Endothelial cell of umbilical vein (primary cell): ENCODE data around the gene ENTREP1. TPM values are rescaled to one million over a fixed set of nuclear protein-coding genes. Genes with fewer than 3 reads are reported as not detected.

ENCODE experiments used
- BruUV-seq: library from RNA; stranded (reverse); fragments of 400-500 nt; replicated peaks from 2 replicates; lab custom pipeline; 2021; lab: Mats Ljungman, UMichigan
- CTCF ChIA-PET: fragments of 300-600, 350-600 bp; sonication (Branson Sonifier 250); formaldehyde crosslinking; loops from one replicate; lab custom pipeline; 2021; ENCODE audit warnings: antibody characterized with exemption, inconsistent platforms; lab: Charles Lee
- POLR2A ChIA-PET: fragments of 300-600, 350-600 bp; sonication (Branson Sonifier 250); formaldehyde crosslinking; loops from one replicate; lab custom pipeline; 2021; ENCODE audit warnings: antibody characterized with exemption, inconsistent platforms; lab: Charles Lee
- DNase-seq: peaks from one replicate; pipeline ENCODE4 v3.0.0-alpha.2; 2011; ENCODE audit warnings: low read depth, low spot score
- FAIRE-seq: peaks from 2 replicates; lab custom pipeline; 2011; peaks lifted over from hg19 to GRCh38; lab: Jason Lieb, UNC
- H2AFZ ChIP-seq: 2 replicates; pipeline ENCODE4 v1.6.0; 2012; ENCODE audit warnings: low read depth, low read length, control low read depth, inconsistent platforms
- H3K27ac ChIP-seq: 2 replicates; pipeline ENCODE4 v1.5.1; 2011; ENCODE audit warnings: low read depth, mild to moderate bottlenecking, control low read depth, low read length, moderate library complexity; ENCODE audit not compliant: insufficient read depth
- H3K27me3 ChIP-seq, 2 experiments: 2 replicates each; pipeline versions ENCODE4 v1.6.0 to v1.6.1; 2011; ENCODE audit warnings: low read length in 2 of 2, mixed read lengths in 1 of 2; ENCODE audit not compliant: control insufficient read depth in 2 of 2, insufficient read depth in 2 of 2
- H3K36me3 ChIP-seq, 2 experiments: 2 replicates in 1 of 2; 3 replicates in 1 of 2; pipeline ENCODE4 v1.5.1; 2011; ENCODE audit warnings: low read length in 2 of 2, mild to moderate bottlenecking in 1 of 2, moderate library complexity in 1 of 2; ENCODE audit not compliant: control insufficient read depth in 2 of 2, insufficient read depth in 2 of 2; ENCODE audit errors: extremely low read depth in 1 of 2
- H3K4me1 ChIP-seq: 3 replicates; pipeline ENCODE4 v1.5.1; 2011; ENCODE audit warnings: mild to moderate bottlenecking, low read length; ENCODE audit not compliant: control insufficient read depth, insufficient read depth; ENCODE audit errors: extremely low read depth
- H3K4me2 ChIP-seq: 2 replicates; pipeline ENCODE4 v1.6.1; 2011; ENCODE audit warnings: low read length, control low read depth, mixed read lengths; ENCODE audit not compliant: insufficient read depth
- H3K4me3 ChIP-seq, 3 experiments: fragments of 200-600 bp in 1 of 3; sonication (generic), shearing (Covaris generic) in 1 of 3; replicated peaks in 1 of 3; 2 replicates each; pipeline ENCODE4 v1.5.1; 2011 to 2016; ENCODE audit warnings: control low read depth in 3 of 3, low read length in 3 of 3, mild to moderate bottlenecking in 2 of 3, inconsistent platforms in 1 of 3, low read depth in 1 of 3, moderate library complexity in 1 of 3; ENCODE audit not compliant: insufficient read depth in 1 of 3
- H3K79me2 ChIP-seq: 2 replicates; pipeline ENCODE4 v1.6.0; 2012; ENCODE audit warnings: low read length, inconsistent platforms; ENCODE audit not compliant: control insufficient read depth, insufficient read depth
- H3K9ac ChIP-seq: replicated peaks from 2 replicates; pipeline ENCODE3; 2011; ENCODE audit warnings: low read length, control low read depth; ENCODE audit not compliant: insufficient read depth; ENCODE audit errors: extremely low read depth
- H3K9me1 ChIP-seq: replicated peaks from 3 replicates; pipeline ENCODE4 v1.6.0; 2011; ENCODE audit warnings: mild to moderate bottlenecking, low read length; ENCODE audit not compliant: control insufficient read depth, insufficient read depth; ENCODE audit errors: extremely low read depth
- H3K9me3 ChIP-seq: replicated peaks from 2 replicates; pipeline ENCODE4 v1.5.1; 2012; ENCODE audit warnings: low read length, inconsistent platforms; ENCODE audit not compliant: control insufficient read depth, insufficient read depth
- H4K20me1 ChIP-seq: replicated peaks from 2 replicates; pipeline ENCODE3; 2011; ENCODE audit warnings: mild to moderate bottlenecking, low read length; ENCODE audit not compliant: control insufficient read depth, insufficient read depth; ENCODE audit errors: extremely low read depth
- CTCF ChIP-seq, 2 donors: IDR thresholded peaks; 1 replicate in 1 of 2; 2 replicates in 1 of 2; pipeline ENCODE4 v1.5.1; 2011; ENCODE audit warnings: low read length in 2 of 2, mild to moderate bottlenecking in 2 of 2, moderate library complexity in 2 of 2, control low read depth in 1 of 2, inconsistent platforms in 1 of 2, low read depth in 1 of 2; ENCODE audit not compliant: insufficient read depth in 1 of 2; ENCODE audit errors: extremely low read depth in 1 of 2
- EZH2 ChIP-seq: IDR thresholded peaks from 2 replicates; pipeline ENCODE4 v1.6.1; 2012; ENCODE audit warnings: borderline replicate concordance, low read depth, mild to moderate bottlenecking, moderate library complexity, low read length, inconsistent platforms; ENCODE audit not compliant: severe bottlenecking
- FOS ChIP-seq: IDR thresholded peaks from 2 replicates; pipeline ENCODE4 v1.6.1; 2011; ENCODE audit warnings: mild to moderate bottlenecking, low read length, moderate library complexity, borderline replicate concordance; ENCODE audit not compliant: insufficient read depth
- GATA2 ChIP-seq: IDR thresholded peaks from 2 replicates; pipeline ENCODE4 v1.7.0; 2011; ENCODE audit warnings: low read depth, mild to moderate bottlenecking, moderate library complexity, mixed read lengths, low read length; ENCODE audit not compliant: insufficient read length, insufficient read depth
- JUN ChIP-seq: IDR thresholded peaks from 2 replicates; pipeline ENCODE4 v1.6.1; 2011; ENCODE audit warnings: borderline replicate concordance, low read depth; ENCODE audit not compliant: insufficient read length, insufficient read depth
- MAX ChIP-seq: IDR thresholded peaks from 2 replicates; pipeline ENCODE4 v1.6.1; 2011; ENCODE audit not compliant: insufficient read depth, insufficient read length
- MYC ChIP-seq: IDR thresholded peaks from one replicate; pipeline ENCODE4 v1.6.1; 2011; ENCODE audit warnings: mild to moderate bottlenecking, low read depth, low read length
- POLR2A ChIP-seq: IDR thresholded peaks from 2 replicates; pipeline ENCODE4 v1.6.1; 2012; ENCODE audit warnings: low read depth, mild to moderate bottlenecking, control low read depth, low read length
- POLR2AphosphoS5 ChIP-seq: IDR thresholded peaks from 2 replicates; pipeline ENCODE4 v1.6.1; 2012; ENCODE audit warnings: low read depth, mild to moderate bottlenecking, control low read depth, low read length, moderate library complexity; ENCODE audit not compliant: insufficient read depth
- dilution Hi-C: fragments of 300-500 bp; cut with MboI; formaldehyde crosslinking; loops from one replicate; pipeline ENCODE4 v1.15.0; 2019; ENCODE audit warnings: low sequenced_read_pairs; ENCODE audit not compliant: extremely low pct_ligation_motif_present
- intact Hi-C: fragments of 100-400 bp; cut with micrococcal nuclease; formaldehyde crosslinking; loops from one replicate; pipeline ENCODE4 v1.10.0; 2022
- polyA plus RNA-seq, 4 experiments: library from polyadenylated mRNA; depleted of rRNA in 3 of 4; stranded (reverse) in 3 of 4; unstranded in 1 of 4; fragments of >200 nt; gene quantifications; 2 replicates each; pipeline versions ENCODE4 v1.2.1 to v1.2.3, GENCODE V29; 2011 to 2012; ENCODE audit warnings: missing spikeins in 1 of 4
- total RNA-seq: library from RNA; stranded (reverse); gene quantifications from 2 replicates; pipeline ENCODE4 v1.2.3, GENCODE V29; 2021

Gene ENTREP1
- total and polyA plus RNA-seq, 2 donors (not counting 3 experiments of a cell fraction or from before 2014, with no cell fraction given): 7.1 to 13.5 TPM

- H3K9me1 ChIP-seq: no peaks in the 10 kb centered on the region
- H3K4me2 ChIP-seq: no peak overlapping the region
- intact Hi-C loops (no loop called here), dilution Hi-C loops (no loop called here)
- TF ChIP-seq FOS: no peak
- no peak for TF ChIP-seq POLR2A
- no peak for TF ChIP-seq GATA2
- TF ChIP-seq EZH2: no peak
- no peak for TF ChIP-seq POLR2AphosphoS5
- TF ChIP-seq JUN: no peak
- TF ChIP-seq CTCF (IDR thresholded peaks at IDR 0.05; ENCODE audit: extremely low read depth in 1 of 2, insufficient read depth in 1 of 2, low read depth in 1 of 2, low read length in 2 of 2): no peak
- TF ChIP-seq MAX: no peak
- no peak for TF ChIP-seq MYC
- H3K4me1 ChIP-seq: no peaks in the 10 kb centered on the region
- H3K4me3 ChIP-seq: no peak overlapping the region
- no peaks in the 10 kb centered on the region for H4K20me1 ChIP-seq
- H3K9me3 ChIP-seq: no peaks in the 10 kb centered on the region
- no TSS peak for BruUV-seq
- H3K9ac ChIP-seq: no peak overlapping the region
- DNase-seq (no peak), FAIRE-seq (no peak)
- ChIA-PET CTCF (no interaction called here), POLR2A (no interaction called here)
- no peaks in the 10 kb centered on the region for H3K27me3 ChIP-seq
- peaks cover 0 to 2% of the 10 kb centered on the region in 2 experiments for H3K36me3 ChIP-seq
- H3K27ac ChIP-seq: no peak overlapping the region
- H3K79me2 ChIP-seq: no peaks in the 10 kb centered on the region
- no peak overlapping the region for H2AFZ ChIP-seq
Measured at GRCh38 chr9:69427286-69427685, 102.3 kb downstream of the ENTREP1 start.
